HG02852 (cell line): ENCODE measurements around the gene POLK.
"Not testable (repeated sequence)": the region's sequence is repeated elsewhere in the genome, so short reads cannot be mapped to it uniquely, and the experiment has no call there.

Experiments
- ATAC-seq: cut with Tn5 transposase; IDR thresholded peaks from one replicate; pipeline ENCODE4 v1.9.1; 2021; ENCODE audit warnings: mild to moderate bottlenecking, moderate library complexity; ENCODE audit not compliant: unreplicated experiment

The POLK gene

GRCh38 chr5:75547812-75548211, 36.1 kb downstream of the POLK start:
- ATAC-seq: no peak

DNA sequence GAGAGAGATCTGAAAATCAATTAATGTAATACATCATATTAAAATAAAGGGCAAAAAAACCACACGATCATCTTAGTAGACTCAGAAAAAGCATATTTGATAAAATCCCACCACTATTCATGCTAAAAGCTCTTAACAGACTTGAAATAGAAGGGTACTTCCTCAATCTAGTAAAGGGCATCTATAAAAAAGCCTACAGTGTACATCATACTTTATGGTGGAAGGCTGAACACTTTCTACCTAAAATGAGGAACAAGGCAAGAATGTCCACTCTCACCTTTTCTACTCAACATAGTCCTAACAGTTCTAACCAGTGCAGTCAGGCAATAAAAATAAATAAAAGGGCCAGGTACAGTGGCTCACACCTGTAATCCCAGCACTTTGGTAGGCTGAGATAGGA, 38.9 kb downstream of the POLK start:
- ATAC-seq: no peak

DNA sequence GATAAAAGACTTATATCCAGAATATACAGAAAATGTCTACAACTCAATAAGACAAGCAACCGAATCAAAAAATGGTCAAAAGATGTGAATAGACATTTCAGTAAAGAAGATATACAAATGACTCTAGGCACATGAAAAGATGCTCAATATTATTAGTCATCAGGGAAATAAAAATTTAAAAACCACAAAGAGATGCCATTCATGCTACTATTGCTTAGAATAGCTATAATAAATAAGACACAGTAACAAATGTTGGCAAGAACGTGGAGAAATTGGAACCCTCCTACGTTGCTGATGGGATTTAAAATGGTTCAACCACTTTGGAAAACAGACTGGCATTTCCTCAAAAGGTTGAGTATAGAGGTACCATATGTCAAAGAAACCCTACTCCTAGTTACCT, 39.8 kb downstream of the POLK start:
- ATAC-seq: no peak

GRCh38 chr5:75552764-75553163, 41.1 kb downstream of the POLK start:
- no peak for ATAC-seq

DNA sequence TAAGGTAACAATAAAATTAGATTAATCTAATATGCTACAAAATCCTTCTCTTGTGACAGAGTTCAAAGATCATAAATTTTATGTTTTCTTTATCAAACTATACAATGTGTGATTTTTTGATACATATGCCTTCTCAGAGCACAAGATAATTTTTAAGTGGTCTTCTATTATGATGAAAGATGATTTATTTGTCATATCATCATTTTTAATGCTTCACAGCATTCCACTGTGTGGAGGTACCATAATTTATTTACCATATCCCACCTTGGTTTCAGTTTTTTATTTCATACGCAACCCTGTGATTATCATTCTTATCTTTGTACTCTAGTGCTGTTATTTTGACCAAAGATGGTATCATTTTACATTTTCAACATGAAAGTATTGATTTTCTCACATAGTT, 41.7 kb downstream of the POLK start:
- ATAC-seq: no peak

DNA sequence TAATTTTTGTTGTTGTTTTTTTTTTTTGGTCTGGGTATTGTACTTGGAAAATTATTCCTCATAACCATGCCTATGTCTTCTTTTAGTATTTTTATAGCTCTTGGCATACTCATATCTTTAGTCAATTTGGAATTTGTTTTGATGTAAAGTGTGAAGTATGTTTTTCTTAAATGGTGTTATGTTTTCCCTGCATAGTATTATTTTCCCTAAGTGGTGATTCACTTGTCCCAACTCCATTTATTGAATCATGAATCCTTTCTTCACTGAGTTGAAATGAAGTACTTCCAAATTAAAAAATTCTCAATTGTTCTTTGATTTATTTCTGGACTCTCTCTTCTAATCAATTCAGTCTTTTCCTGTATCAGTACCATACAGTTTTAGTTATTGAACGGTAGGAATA, 46.5 kb downstream of the POLK start:
- ATAC-seq: no peak

DNA sequence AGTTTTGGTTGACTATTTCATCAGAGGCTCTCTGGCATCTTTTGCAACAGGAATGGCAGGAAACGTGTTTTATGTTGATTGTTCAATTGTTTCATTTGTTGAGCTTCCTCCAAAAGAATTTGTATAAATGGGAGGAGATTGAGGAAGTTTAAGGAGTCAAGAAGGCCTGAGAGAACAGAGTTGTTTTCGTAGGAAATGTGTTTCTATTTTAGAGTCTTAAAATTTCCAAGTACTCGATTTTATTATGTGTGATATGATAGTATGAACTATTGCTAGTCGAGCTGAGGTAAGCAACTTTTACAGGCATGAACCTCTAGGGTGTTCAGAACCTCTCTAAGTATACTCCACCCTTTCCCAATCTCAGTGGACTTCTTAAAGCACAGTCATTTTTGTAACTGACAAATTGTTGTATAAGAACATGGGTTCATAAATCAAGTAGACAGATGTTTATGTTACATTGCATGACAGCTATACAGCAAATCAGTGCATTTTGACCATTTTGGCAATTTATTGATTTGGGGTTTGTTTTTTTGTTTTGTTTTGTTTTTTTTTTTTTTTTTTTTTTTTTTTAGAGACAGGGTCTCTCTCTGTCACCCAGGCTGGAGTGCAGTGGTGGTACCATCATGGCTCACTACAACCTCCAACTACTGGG, 47.4 kb downstream of the POLK start:
- ATAC-seq: no peak

DNA sequence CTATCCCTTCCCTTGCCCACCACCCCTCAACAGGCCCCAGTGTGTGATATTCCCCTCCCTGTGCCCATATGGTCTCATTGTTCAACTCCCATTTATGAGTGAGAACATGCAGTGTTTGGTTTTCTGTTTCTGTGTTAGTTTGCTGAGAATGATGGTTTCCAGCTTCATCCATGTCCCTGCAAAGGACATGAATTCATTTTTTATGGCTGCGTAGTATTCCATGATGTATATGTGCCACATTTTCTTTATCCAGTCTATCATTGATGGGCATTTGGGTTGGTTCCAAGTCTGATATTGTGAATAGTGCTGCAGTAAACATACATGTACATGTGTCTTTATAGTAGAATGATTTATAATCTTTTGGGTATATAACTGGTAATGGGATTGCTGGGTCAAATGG, 49.0 kb downstream of the POLK start:
- ATAC-seq: not testable (repeated sequence)

GRCh38 chr5:75565991-75566709, 54.5 kb downstream of the POLK start:
- ATAC-seq: peak; percentile 6

GRCh38 chr5:75566710-75567309, 55.1 kb downstream of the POLK start:
- ATAC-seq: peak; percentile 84

DNA sequence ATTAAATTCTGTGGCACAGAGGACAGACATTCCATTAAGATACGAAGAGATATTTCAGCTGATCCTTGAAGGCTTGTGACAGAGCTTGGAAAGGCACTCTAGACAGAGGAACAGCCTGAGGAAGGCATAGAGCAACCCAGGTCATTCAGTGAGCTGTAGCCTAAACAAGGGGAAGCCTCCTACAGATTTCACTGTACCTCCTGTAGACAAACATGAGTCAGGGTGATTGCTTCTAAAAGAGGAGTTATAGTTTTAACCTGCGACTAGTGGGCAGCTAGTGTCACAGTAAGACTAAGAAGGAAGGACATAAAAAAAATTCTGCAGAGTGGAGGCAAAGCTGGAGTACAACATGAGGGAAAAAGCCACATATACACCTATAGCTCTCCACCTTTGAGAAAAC, 56.0 kb downstream of the POLK start:
- peak; percentile 45 for ATAC-seq

DNA sequence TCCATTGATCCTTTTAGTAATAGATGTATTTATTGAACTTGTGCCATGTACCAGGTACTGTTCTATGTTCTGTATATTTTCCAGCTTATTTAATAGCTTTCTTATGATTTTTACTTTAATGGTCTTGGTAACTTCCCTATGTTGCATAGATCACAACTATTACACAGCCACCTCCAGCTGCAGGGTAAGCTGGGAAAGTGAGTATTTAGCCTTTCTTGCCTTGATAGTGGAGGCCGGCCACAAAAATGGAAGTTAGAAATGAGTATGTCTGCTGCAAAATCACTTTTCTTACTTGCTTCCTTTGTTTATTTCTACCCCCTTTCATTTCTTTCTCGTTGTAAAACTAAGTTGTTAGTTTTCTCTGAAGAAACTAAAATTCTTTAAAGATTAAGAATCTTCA, 56.5 kb downstream of the POLK start:
- ATAC-seq: no peak

- no peak for ATAC-seq
Measured at GRCh38 chr5:75571547-75571946, 59.9 kb downstream of the POLK start.

DNA sequence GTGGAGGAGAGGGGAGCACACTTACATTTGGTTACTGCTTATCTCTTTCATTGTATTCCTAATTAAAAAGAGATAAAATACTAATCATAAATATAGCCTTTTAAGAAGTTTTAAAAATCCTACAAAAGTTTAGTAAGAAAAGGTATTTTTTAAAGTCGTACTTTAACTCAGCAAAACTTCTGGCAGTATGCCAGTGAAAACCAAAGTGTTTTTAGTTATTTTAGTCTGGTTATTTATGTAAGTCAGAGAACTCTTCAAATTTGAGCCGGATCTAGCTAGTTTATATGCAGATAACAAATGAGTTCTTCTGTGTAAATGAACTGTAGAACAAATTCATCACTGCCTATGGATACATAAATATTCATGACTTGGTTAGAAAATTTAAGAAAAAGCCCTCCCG, 63.1 kb downstream of the POLK start:
- ATAC-seq: peak; percentile 16

- ATAC-seq: not testable (repeated sequence)
Measured at GRCh38 chr5:75578280-75578679, 66.6 kb downstream of the POLK start.

DNA sequence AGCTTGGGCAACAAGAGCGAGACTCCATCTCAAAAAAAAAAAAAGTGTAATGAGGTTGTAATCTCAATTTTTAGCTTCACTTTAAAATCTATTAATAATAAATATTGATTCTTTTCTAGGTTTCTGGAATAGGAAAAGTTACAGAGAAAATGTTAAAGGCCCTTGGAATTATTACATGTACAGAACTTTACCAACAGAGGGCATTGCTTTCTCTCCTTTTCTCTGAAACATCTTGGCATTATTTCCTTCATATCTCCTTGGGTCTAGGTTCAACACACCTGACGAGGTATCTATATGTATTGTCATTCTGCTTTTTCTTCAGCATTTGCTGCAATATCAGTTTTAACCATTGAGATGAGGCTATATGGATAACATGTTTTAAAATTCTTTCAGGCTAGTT, 73.0 kb downstream of the POLK start:
- ATAC-seq: no peak

DNA sequence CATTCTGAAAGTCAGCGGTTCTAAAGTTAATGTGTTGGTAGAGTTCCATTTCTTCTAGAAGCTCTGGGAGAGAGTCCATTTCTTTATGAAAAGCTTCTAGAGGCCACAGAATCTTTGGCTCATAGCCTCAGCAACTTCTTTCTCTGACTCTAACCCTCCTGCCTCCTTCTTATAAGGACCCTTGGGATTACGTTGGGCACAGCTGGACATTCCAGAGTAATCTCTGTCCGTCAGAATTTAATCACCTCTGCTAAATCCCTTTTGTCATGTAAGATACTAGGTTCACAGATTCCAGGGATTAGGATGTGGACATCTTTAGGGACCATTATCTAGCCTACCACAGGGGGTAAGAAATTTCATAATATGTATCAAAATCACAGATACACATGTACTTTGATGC, 77.0 kb downstream of the POLK start:
- no peak for ATAC-seq

GRCh38 chr5:75600535-75600934, 88.8 kb downstream of the POLK start:
- no peak for ATAC-seq

DNA sequence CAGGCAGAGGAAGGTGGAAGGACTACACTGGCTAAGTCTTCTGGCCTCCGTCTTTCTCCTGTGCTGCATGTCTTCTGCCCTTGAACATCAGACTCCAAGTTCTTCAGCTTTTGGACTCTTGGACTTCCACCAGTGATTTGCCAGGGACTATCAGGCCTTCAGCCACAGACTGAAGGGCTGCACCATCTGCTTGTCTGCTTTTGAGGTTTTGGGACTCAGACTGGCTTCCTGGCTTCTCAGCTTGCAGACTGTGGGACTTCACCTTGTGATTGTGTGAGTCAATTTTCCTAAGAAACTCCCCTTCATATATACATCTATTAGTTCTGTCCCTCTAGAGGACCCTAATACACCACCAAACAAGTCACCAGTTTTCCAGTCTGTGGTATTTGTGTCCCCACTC, 89.9 kb downstream of the POLK start:
- no peak for ATAC-seq

GRCh38 chr5:75601996-75602395, 90.3 kb downstream of the POLK start:
- ATAC-seq: no peak

- ATAC-seq: no peak
Measured at GRCh38 chr5:75603371-75603770, 91.7 kb downstream of the POLK start.

GRCh38 chr5:75603821-75604220, 92.1 kb downstream of the POLK start:
- no peak for ATAC-seq
